ENCODE measurements around the gene MYPOP. TPM values are rescaled to one million over a fixed set of nuclear protein-coding genes. Genes with fewer than 3 reads are reported as not detected.

MYPOP gene, protein sequence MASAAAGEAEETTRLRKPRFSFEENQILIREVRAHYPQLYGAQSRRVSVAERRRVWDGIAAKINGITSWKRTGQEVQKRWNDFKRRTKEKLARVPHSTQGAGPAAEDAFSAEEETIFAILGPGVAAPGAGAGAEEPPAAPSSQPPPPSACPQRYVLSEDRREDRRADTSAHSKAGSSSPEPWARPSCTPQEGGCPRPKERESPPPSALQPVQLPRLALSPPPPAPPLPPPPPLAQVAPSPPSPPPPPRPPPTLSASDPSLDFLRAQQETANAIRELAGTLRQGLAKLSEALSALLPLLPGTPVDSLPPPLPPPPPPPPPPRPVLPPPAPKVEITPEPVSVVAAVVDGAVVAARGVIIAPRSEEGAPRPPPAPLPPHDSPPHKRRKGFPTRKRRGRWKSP
- 12.2 TPM for polyA plus RNA-seq (2012; ENCODE audit: insufficient read length, low read depth)

DNA sequence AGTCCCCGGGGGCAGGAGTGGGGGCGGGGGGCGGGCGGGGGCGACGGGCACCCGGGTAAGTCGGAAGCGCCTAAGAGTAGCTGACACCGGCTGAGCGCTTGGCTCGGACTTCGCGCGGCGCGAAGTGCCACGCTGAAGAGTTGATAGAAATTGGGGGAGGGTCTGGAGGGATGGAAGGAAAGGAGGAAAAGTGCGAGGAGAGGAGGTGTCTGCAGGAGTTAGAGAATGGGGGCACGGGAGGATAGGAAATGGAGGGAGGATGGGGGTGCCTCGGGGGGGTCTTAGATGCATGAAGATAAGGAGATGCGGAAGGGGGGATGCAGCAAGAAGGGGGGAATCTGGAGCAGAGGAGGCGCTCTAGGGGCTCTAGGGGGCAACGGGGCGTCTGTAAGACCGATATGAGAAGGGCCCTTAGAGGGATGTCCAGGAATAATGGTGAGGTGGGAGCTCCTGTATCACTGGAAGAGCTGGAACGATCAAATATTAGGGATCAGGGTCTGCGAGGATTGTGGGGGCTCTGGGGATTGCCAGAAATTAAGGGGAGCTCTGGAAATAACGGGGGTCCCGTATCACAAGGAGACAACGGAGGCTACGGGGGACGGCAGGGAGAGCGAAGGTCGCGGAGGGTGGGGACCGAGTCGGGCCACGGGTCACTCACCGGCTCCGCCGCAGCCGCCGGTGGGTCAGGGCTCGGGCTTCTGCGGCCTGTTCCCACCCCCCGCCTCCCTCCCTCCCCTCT, at the start of gene MYPOP:
Gene MYPOP (minus strand): TSS at position 702 of the 739 bp plus-strand sequence. CDS start 840 bp downstream, outside the sequence.
- no peak for TF ChIP-seq TAF1 (IDR thresholded peaks at IDR 0.05; ENCODE audit: borderline replicate concordance, insufficient read depth, low read length)
- no peak for TF ChIP-seq SIN3A (IDR thresholded peaks at IDR 0.05; ENCODE audit: borderline replicate concordance, insufficient read depth, low read length)
- TF ChIP-seq FOXP2 (optimal IDR thresholded peaks at IDR 0.05; ENCODE audit: borderline replicate concordance, extremely low read depth, extremely low read length, insufficient read depth): no peak
- TF ChIP-seq POLR2AphosphoS5 (IDR thresholded peaks at IDR 0.05; ENCODE audit: low read depth, low read length): no peak
- TF ChIP-seq, protein P1, sequence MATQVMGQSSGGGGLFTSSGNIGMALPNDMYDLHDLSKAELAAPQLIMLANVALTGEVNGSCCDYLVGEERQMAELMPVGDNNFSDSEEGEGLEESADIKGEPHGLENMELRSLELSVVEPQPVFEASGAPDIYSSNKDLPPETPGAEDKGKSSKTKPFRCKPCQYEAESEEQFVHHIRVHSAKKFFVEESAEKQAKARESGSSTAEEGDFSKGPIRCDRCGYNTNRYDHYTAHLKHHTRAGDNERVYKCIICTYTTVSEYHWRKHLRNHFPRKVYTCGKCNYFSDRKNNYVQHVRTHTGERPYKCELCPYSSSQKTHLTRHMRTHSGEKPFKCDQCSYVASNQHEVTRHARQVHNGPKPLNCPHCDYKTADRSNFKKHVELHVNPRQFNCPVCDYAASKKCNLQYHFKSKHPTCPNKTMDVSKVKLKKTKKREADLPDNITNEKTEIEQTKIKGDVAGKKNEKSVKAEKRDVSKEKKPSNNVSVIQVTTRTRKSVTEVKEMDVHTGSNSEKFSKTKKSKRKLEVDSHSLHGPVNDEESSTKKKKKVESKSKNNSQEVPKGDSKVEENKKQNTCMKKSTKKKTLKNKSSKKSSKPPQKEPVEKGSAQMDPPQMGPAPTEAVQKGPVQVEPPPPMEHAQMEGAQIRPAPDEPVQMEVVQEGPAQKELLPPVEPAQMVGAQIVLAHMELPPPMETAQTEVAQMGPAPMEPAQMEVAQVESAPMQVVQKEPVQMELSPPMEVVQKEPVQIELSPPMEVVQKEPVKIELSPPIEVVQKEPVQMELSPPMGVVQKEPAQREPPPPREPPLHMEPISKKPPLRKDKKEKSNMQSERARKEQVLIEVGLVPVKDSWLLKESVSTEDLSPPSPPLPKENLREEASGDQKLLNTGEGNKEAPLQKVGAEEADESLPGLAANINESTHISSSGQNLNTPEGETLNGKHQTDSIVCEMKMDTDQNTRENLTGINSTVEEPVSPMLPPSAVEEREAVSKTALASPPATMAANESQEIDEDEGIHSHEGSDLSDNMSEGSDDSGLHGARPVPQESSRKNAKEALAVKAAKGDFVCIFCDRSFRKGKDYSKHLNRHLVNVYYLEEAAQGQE (IDR thresholded peaks at IDR 0.05; ENCODE audit: insufficient read depth in 1 of 2, low read depth in 2 of 2, low read length in 2 of 2): no peak

- TF ChIP-seq FOXP2 (optimal IDR thresholded peaks at IDR 0.05; ENCODE audit: borderline replicate concordance, extremely low read depth, extremely low read length, insufficient read depth): no peak
- TF ChIP-seq TAF1 (IDR thresholded peaks at IDR 0.05; ENCODE audit: borderline replicate concordance, insufficient read depth, low read length): no peak
- no peak for TF ChIP-seq SIN3A (IDR thresholded peaks at IDR 0.05; ENCODE audit: borderline replicate concordance, insufficient read depth, low read length)
- TF ChIP-seq POLR2AphosphoS5 (IDR thresholded peaks at IDR 0.05; ENCODE audit: low read depth, low read length): no peak
- TF ChIP-seq, protein P1 (IDR thresholded peaks at IDR 0.05; ENCODE audit: insufficient read depth in 1 of 2, low read depth in 2 of 2, low read length in 2 of 2): no peak
Observed at GRCh38 chr19:45947926-45948325, 45.5 kb upstream of the MYPOP start.

GRCh38 chr19:45940515-45940805, 38.0 kb upstream of the MYPOP start:
- no peak for TF ChIP-seq FOXP2 (optimal IDR thresholded peaks at IDR 0.05; ENCODE audit: borderline replicate concordance, extremely low read depth, extremely low read length, insufficient read depth)
- TF ChIP-seq TAF1 (IDR thresholded peaks at IDR 0.05; ENCODE audit: borderline replicate concordance, insufficient read depth, low read length): no peak
- TF ChIP-seq, protein P1 (IDR thresholded peaks at IDR 0.05; ENCODE audit: insufficient read depth in 1 of 2, low read depth in 2 of 2, low read length in 2 of 2): no peak
- no peak for TF ChIP-seq POLR2AphosphoS5 (IDR thresholded peaks at IDR 0.05; ENCODE audit: low read depth, low read length)
- no peak for TF ChIP-seq SIN3A (IDR thresholded peaks at IDR 0.05; ENCODE audit: borderline replicate concordance, insufficient read depth, low read length)

DNA sequence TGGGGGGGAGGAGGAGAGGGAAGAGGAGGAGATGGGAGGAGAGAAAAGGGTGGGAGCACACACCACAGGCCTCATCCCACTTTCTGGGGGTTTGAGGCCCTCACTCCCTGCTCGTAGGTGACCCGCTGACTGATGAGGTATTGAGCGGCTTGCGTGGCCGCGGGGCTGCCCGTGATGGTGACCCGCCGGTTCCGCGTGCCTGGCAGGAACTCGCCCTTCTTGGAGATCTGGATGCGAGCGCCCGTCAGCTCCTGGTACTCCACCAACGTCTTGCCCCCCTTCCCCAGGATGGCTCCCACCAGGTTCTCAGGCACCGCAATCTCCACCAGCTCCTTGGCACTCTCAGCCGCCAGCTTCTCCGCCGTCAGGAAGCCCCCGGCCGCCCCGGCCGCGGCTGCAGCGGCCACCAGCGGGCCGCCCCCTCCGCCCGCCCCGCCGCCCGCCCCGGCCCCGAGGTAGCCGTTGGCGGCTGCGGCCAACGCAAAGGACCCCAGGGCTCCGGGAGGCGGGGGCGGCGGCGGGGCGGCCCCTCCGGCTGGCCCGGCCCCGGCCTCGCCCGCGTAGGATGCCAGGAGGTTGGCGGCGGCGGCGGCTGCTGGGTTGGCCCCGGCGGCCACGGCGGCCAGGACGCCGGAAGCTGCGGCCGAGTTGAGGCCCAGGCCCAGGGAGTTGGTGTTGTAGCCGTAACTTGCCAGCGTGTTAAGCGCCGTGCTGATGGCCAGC, 37.5 kb upstream of the MYPOP start:
- no peak for TF ChIP-seq POLR2AphosphoS5 (IDR thresholded peaks at IDR 0.05; ENCODE audit: low read depth, low read length)
- no peak for TF ChIP-seq FOXP2 (optimal IDR thresholded peaks at IDR 0.05; ENCODE audit: borderline replicate concordance, extremely low read depth, extremely low read length, insufficient read depth)
- no peak for TF ChIP-seq TAF1 (IDR thresholded peaks at IDR 0.05; ENCODE audit: borderline replicate concordance, insufficient read depth, low read length)
- TF ChIP-seq, protein P1 (IDR thresholded peaks at IDR 0.05; ENCODE audit: insufficient read depth in 1 of 2, low read depth in 2 of 2, low read length in 2 of 2): no peak
- TF ChIP-seq SIN3A (IDR thresholded peaks at IDR 0.05; ENCODE audit: borderline replicate concordance, insufficient read depth, low read length): no peak

Measured in PFSK-1 (cell line).